K562 (cell line): ENCODE results near the gene ABHD16A. TPM values are rescaled to one million over a fixed set of nuclear protein-coding genes. Genes with fewer than 3 reads are reported as not detected.

ENCODE experiments used
- ARID2 ChIP-seq: fragments of 450-650 bp; IDR thresholded peaks from 2 replicates; pipeline ENCODE4 v1.6.1; 2017; ENCODE audit warnings: antibody characterized with exemption, mild to moderate bottlenecking
- CTBP1 ChIP-seq: fragments of 450-650 bp; IDR thresholded peaks from 2 replicates; pipeline ENCODE4 v1.6.1; 2016; ENCODE audit warnings: borderline replicate concordance
- NR2C1 ChIP-seq, 2 experiments: fragments of 450-650 bp; IDR thresholded peaks; 2 replicates each; pipeline ENCODE4 v1.6.1; 2017; ENCODE audit warnings: mild to moderate bottlenecking in 2 of 2, antibody characterized with exemption in 1 of 2, inconsistent platforms in 1 of 2, missing compliant biosample characterization in 1 of 2, missing genetic modification characterization in 1 of 2
- ZNF398 ChIP-seq: fragments of 250-450 bp; sonication (Bioruptor Pico); IDR thresholded peaks from 2 replicates; pipeline ENCODE4 v1.8.0; 2021; ENCODE audit warnings: moderate library complexity, mild to moderate bottlenecking, inconsistent platforms
- ZNF444 ChIP-seq: fragments of 250-450 bp; sonication (Bioruptor Pico); IDR thresholded peaks from 2 replicates; pipeline ENCODE4 v1.4.0; 2020; ENCODE audit warnings: mild to moderate bottlenecking, moderate library complexity
- ZNF561 ChIP-seq: fragments of 450-650 bp; formaldehyde crosslinking; conservative IDR thresholded peaks from 2 replicates; pipeline ENCODE4 v1.4.0; 2020; ENCODE audit warnings: mild to moderate bottlenecking, moderate library complexity
- polyA plus RNA-seq, 8 experiments: library from polyadenylated mRNA; depleted of rRNA in 4 of 8; stranded (reverse) in 5 of 8; unstranded in 3 of 8; fragments of >200 nt; fragmentation: Nextera tagmentation in 2 of 8; fragmentation: Illumina TruSeq in 1 of 8; extraction: Ambion mirVana in 2 of 8; extraction: Trizol in 1 of 8; gene quantifications; 2 replicates each; pipeline versions ENCODE4 v1.2.1 to v1.2.3, GENCODE V29; 2011 to 2014; ENCODE audit warnings: inconsistent platforms in 1 of 8, missing spikeins in 1 of 8
- total RNA-seq, 7 experiments: library from RNA; depleted of rRNA in 6 of 7; stranded (reverse); fragments of >200 nt in 6 of 7; fragmentation: Illumina TruSeq in 2 of 7; extraction: Trizol in 2 of 7; gene quantifications; 2 replicates each; pipeline versions ENCODE4 v1.2.1 to v1.2.3, GENCODE V29; 2011 to 2021; ENCODE audit warnings: low replicate concordance in 1 of 7
- TF ChIP-seq, protein P1 (sequence below): fragments of 450-650 bp; IDR thresholded peaks from 2 replicates; pipeline ENCODE4 v1.7.0; 2016; ENCODE audit warnings: borderline replicate concordance
- TF ChIP-seq, protein P2 (sequence below): fragments of 200-600 bp; sonication (generic); IDR thresholded peaks from one replicate; pipeline ENCODE4 v1.6.1; 2012; ENCODE audit warnings: mild to moderate bottlenecking, low read depth, low read length, inconsistent platforms
- TF ChIP-seq, protein P3 (sequence below): sonication (generic); formaldehyde crosslinking; IDR thresholded peaks from 2 replicates; pipeline ENCODE4 v1.8.1; 2023; ENCODE audit warnings: mild to moderate bottlenecking, missing genetic modification reagents

The ABHD16A gene
- total and polyA plus RNA-seq, 9 of the 15 experiments (the other 6 are each of a cell fraction or from before 2014, with no cell fraction given), result 25.8 to 120 (median 81.6) TPM

DNA sequence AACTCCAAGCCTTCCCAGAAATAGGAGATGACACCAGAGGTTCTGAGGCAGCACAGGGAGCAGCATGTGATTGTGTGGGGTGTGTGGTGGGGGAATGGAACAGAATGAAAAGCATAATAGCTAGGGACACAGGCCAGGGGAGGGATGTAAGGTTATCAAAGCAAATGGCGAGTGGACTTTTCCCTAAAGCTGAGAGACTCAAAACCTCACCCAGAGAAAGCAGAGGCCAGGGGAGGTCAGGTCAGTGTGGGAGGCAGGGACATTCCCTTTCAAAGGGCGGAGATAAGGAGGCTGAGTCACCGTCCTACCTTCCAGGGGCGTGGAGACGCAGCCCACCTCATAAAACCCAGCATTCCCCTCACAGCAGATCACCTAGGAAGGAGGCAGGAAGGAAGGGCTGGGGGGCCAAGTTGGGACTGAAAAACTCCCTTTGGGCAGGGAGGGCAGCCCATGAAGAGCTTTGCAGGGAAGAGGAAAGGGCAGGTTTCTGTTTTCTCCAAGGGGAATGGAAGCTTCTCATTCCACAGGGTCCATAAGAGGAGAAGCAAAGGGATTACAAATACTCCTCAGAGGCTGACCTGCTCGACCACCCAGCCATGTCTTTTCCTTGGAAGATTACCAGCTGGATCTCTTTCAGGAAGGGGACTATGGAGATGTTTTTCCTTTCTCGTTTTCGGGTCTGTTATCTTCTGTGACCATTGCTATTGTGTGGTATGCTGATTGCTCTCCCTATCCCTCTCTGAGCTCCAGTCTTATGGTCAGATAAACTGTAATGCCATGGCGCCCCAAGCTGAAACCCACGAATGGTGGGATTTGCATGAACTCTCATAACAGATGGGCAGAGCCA, 12.7 kb downstream of the ABHD16A start (continued):
- TF ChIP-seq NR2C1 (IDR thresholded peaks at IDR 0.05) (peak; percentile 63; the same call in 1 of the 2 replicates), NR2C1 (tag; IDR thresholded peaks at IDR 0.05) (peak; percentile 67), ZNF398 (CRISPR knock-in tag) (no peak), ARID2 (no peak), ZNF561 (CRISPR knock-in tag) (no peak), CTBP1 (peak; percentile 97), ZNF444 (no peak)
- TF ChIP-seq, protein P1, sequence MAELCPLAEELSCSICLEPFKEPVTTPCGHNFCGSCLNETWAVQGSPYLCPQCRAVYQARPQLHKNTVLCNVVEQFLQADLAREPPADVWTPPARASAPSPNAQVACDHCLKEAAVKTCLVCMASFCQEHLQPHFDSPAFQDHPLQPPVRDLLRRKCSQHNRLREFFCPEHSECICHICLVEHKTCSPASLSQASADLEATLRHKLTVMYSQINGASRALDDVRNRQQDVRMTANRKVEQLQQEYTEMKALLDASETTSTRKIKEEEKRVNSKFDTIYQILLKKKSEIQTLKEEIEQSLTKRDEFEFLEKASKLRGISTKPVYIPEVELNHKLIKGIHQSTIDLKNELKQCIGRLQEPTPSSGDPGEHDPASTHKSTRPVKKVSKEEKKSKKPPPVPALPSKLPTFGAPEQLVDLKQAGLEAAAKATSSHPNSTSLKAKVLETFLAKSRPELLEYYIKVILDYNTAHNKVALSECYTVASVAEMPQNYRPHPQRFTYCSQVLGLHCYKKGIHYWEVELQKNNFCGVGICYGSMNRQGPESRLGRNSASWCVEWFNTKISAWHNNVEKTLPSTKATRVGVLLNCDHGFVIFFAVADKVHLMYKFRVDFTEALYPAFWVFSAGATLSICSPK, result no peak
- TF ChIP-seq, protein P2, sequence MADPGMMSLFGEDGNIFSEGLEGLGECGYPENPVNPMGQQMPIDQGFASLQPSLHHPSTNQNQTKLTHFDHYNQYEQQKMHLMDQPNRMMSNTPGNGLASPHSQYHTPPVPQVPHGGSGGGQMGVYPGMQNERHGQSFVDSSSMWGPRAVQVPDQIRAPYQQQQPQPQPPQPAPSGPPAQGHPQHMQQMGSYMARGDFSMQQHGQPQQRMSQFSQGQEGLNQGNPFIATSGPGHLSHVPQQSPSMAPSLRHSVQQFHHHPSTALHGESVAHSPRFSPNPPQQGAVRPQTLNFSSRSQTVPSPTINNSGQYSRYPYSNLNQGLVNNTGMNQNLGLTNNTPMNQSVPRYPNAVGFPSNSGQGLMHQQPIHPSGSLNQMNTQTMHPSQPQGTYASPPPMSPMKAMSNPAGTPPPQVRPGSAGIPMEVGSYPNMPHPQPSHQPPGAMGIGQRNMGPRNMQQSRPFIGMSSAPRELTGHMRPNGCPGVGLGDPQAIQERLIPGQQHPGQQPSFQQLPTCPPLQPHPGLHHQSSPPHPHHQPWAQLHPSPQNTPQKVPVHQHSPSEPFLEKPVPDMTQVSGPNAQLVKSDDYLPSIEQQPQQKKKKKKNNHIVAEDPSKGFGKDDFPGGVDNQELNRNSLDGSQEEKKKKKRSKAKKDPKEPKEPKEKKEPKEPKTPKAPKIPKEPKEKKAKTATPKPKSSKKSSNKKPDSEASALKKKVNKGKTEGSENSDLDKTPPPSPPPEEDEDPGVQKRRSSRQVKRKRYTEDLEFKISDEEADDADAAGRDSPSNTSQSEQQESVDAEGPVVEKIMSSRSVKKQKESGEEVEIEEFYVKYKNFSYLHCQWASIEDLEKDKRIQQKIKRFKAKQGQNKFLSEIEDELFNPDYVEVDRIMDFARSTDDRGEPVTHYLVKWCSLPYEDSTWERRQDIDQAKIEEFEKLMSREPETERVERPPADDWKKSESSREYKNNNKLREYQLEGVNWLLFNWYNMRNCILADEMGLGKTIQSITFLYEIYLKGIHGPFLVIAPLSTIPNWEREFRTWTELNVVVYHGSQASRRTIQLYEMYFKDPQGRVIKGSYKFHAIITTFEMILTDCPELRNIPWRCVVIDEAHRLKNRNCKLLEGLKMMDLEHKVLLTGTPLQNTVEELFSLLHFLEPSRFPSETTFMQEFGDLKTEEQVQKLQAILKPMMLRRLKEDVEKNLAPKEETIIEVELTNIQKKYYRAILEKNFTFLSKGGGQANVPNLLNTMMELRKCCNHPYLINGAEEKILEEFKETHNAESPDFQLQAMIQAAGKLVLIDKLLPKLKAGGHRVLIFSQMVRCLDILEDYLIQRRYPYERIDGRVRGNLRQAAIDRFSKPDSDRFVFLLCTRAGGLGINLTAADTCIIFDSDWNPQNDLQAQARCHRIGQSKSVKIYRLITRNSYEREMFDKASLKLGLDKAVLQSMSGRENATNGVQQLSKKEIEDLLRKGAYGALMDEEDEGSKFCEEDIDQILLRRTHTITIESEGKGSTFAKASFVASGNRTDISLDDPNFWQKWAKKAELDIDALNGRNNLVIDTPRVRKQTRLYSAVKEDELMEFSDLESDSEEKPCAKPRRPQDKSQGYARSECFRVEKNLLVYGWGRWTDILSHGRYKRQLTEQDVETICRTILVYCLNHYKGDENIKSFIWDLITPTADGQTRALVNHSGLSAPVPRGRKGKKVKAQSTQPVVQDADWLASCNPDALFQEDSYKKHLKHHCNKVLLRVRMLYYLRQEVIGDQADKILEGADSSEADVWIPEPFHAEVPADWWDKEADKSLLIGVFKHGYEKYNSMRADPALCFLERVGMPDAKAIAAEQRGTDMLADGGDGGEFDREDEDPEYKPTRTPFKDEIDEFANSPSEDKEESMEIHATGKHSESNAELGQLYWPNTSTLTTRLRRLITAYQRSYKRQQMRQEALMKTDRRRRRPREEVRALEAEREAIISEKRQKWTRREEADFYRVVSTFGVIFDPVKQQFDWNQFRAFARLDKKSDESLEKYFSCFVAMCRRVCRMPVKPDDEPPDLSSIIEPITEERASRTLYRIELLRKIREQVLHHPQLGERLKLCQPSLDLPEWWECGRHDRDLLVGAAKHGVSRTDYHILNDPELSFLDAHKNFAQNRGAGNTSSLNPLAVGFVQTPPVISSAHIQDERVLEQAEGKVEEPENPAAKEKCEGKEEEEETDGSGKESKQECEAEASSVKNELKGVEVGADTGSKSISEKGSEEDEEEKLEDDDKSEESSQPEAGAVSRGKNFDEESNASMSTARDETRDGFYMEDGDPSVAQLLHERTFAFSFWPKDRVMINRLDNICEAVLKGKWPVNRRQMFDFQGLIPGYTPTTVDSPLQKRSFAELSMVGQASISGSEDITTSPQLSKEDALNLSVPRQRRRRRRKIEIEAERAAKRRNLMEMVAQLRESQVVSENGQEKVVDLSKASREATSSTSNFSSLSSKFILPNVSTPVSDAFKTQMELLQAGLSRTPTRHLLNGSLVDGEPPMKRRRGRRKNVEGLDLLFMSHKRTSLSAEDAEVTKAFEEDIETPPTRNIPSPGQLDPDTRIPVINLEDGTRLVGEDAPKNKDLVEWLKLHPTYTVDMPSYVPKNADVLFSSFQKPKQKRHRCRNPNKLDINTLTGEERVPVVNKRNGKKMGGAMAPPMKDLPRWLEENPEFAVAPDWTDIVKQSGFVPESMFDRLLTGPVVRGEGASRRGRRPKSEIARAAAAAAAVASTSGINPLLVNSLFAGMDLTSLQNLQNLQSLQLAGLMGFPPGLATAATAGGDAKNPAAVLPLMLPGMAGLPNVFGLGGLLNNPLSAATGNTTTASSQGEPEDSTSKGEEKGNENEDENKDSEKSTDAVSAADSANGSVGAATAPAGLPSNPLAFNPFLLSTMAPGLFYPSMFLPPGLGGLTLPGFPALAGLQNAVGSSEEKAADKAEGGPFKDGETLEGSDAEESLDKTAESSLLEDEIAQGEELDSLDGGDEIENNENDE, result no peak
- TF ChIP-seq, protein P3, sequence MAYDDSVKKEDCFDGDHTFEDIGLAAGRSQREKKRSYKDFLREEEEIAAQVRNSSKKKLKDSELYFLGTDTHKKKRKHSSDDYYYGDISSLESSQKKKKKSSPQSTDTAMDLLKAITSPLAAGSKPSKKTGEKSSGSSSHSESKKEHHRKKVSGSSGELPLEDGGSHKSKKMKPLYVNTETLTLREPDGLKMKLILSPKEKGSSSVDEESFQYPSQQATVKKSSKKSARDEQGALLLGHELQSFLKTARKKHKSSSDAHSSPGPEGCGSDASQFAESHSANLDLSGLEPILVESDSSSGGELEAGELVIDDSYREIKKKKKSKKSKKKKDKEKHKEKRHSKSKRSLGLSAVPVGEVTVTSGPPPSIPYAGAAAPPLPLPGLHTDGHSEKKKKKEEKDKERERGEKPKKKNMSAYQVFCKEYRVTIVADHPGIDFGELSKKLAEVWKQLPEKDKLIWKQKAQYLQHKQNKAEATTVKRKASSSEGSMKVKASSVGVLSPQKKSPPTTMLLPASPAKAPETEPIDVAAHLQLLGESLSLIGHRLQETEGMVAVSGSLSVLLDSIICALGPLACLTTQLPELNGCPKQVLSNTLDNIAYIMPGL (CRISPR knock-in tag), result no peak
